DOHH2 (cell line): Measurements from ENCODE around the gene SBF1.

Experiments
- H3F3A ChIP-seq: fragments of 200-600 bp; sonication (generic), shearing (Covaris generic); 2 replicates; pipeline ENCODE4 v1.6.0; 2016; ENCODE audit warnings: antibody characterized with exemption, mild to moderate bottlenecking; ENCODE audit not compliant: control insufficient read depth, insufficient read depth
- H3K27ac ChIP-seq: fragments of 200-600 bp; sonication (generic); 2 replicates; pipeline ENCODE4 v1.5.1; 2014; ENCODE audit warnings: low read depth, mild to moderate bottlenecking, low read length, moderate library complexity
- H3K27me3 ChIP-seq: fragments of 200-600 bp; sonication (generic); 2 replicates; pipeline ENCODE4 v1.6.1; 2014; ENCODE audit warnings: mild to moderate bottlenecking, low read length, mixed read lengths; ENCODE audit not compliant: control insufficient read depth
- H3K36me3 ChIP-seq: fragments of 200-600 bp; sonication (generic); 2 replicates; pipeline ENCODE4 v1.6.1; 2014; ENCODE audit warnings: mild to moderate bottlenecking, low read length, moderate library complexity, mixed read lengths; ENCODE audit not compliant: control insufficient read depth
- H3K4me1 ChIP-seq: fragments of 200-600 bp; sonication (generic); 2 replicates; pipeline ENCODE4 v1.6.1; 2014; ENCODE audit warnings: mild to moderate bottlenecking, low read length, mixed read lengths; ENCODE audit not compliant: control insufficient read depth
- H3K4me2 ChIP-seq: fragments of 200-600 bp; sonication (generic); 2 replicates; pipeline ENCODE4 v1.6.0; 2014; ENCODE audit warnings: mild to moderate bottlenecking, low read length, moderate library complexity
- H3K4me3 ChIP-seq: fragments of 200-600 bp; sonication (generic); 2 replicates; pipeline ENCODE4 v1.5.1; 2014; ENCODE audit warnings: mild to moderate bottlenecking, low read length, mixed read lengths
- H3K79me2 ChIP-seq: fragments of 200-600 bp; sonication (generic); 2 replicates; pipeline ENCODE4 v1.6.1; 2014; ENCODE audit warnings: mild to moderate bottlenecking, low read length, mixed read lengths; ENCODE audit not compliant: control insufficient read depth
- H3K9me2 ChIP-seq: fragments of 200-600 bp; sonication (generic); replicated peaks from 2 replicates; pipeline ENCODE4 v1.6.1; 2014; ENCODE audit warnings: mild to moderate bottlenecking, low read length, mixed read lengths; ENCODE audit not compliant: control insufficient read depth
- H3K9me3 ChIP-seq: fragments of 200-600 bp; sonication (generic); 2 replicates; pipeline ENCODE4 v1.6.1; 2014; ENCODE audit warnings: antibody characterized with exemption, low read length, mixed read lengths; ENCODE audit not compliant: control insufficient read depth, insufficient read depth
- H4K20me1 ChIP-seq: fragments of 200-600 bp; sonication (generic); 2 replicates; pipeline ENCODE4 v1.6.0; 2014; ENCODE audit warnings: low read depth, mild to moderate bottlenecking, antibody characterized with exemption, low read length, moderate library complexity; ENCODE audit not compliant: control insufficient read depth, insufficient read depth
- EZH2phosphoT487 ChIP-seq: fragments of 200-600 bp; sonication (generic); IDR thresholded peaks from 2 replicates; pipeline ENCODE4 v1.6.1; 2017; ENCODE audit warnings: borderline replicate concordance, mild to moderate bottlenecking, antibody characterized with exemption, low read length, moderate library complexity, mixed read lengths
- TF ChIP-seq, protein P1 (sequence below): fragments of 200-600 bp; sonication (generic); IDR thresholded peaks from one replicate; pipeline ENCODE4 v1.5.1; 2014; ENCODE audit warnings: antibody characterized with exemption, mild to moderate bottlenecking, low read depth, low read length; ENCODE audit not compliant: poor library complexity, severe bottlenecking

The SBF1 gene

DNA sequence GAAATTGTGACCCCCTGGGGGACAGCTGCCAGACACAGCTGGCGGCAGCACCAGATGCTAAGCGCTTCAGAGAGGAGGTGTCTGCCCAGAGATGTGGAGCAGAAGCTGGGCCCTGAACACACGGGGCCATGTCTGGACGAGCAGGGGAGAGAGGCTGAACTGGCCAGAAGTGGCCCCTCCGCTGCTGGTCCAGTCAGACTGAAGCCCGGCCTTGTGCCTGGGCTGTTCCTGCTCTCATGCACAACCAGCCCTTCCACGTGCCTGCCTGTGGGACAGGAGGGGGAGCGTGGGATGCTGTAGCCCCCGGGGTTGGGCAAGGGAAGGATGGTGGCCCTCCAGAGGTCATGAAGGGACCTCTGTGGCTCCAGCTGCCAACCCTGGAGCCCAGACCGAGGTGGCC lies 8.3 kb upstream of the SBF1 start:
- H4K20me1 ChIP-seq = no peaks in the 10 kb centered on the region
- H3K9me3 ChIP-seq = no peaks in the 10 kb centered on the region
- H3K4me3 ChIP-seq = no peak overlapping the region
- peaks cover 32% of the 10 kb centered on the region for H3K27me3 ChIP-seq
- H3K9me2 ChIP-seq = no peaks in the 10 kb centered on the region
- peaks cover 23% of the 10 kb centered on the region for H3K4me1 ChIP-seq
- TF ChIP-seq EZH2phosphoT487 = no peak
- TF ChIP-seq, protein P1, sequence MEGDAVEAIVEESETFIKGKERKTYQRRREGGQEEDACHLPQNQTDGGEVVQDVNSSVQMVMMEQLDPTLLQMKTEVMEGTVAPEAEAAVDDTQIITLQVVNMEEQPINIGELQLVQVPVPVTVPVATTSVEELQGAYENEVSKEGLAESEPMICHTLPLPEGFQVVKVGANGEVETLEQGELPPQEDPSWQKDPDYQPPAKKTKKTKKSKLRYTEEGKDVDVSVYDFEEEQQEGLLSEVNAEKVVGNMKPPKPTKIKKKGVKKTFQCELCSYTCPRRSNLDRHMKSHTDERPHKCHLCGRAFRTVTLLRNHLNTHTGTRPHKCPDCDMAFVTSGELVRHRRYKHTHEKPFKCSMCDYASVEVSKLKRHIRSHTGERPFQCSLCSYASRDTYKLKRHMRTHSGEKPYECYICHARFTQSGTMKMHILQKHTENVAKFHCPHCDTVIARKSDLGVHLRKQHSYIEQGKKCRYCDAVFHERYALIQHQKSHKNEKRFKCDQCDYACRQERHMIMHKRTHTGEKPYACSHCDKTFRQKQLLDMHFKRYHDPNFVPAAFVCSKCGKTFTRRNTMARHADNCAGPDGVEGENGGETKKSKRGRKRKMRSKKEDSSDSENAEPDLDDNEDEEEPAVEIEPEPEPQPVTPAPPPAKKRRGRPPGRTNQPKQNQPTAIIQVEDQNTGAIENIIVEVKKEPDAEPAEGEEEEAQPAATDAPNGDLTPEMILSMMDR = no peak
- H3F3A ChIP-seq = no peaks in the 10 kb centered on the region
- no peak overlapping the region for H3K4me2 ChIP-seq
- H3K79me2 ChIP-seq = no peaks in the 10 kb centered on the region
- H3K36me3 ChIP-seq = no peaks in the 10 kb centered on the region
- no peak overlapping the region for H3K27ac ChIP-seq

DNA sequence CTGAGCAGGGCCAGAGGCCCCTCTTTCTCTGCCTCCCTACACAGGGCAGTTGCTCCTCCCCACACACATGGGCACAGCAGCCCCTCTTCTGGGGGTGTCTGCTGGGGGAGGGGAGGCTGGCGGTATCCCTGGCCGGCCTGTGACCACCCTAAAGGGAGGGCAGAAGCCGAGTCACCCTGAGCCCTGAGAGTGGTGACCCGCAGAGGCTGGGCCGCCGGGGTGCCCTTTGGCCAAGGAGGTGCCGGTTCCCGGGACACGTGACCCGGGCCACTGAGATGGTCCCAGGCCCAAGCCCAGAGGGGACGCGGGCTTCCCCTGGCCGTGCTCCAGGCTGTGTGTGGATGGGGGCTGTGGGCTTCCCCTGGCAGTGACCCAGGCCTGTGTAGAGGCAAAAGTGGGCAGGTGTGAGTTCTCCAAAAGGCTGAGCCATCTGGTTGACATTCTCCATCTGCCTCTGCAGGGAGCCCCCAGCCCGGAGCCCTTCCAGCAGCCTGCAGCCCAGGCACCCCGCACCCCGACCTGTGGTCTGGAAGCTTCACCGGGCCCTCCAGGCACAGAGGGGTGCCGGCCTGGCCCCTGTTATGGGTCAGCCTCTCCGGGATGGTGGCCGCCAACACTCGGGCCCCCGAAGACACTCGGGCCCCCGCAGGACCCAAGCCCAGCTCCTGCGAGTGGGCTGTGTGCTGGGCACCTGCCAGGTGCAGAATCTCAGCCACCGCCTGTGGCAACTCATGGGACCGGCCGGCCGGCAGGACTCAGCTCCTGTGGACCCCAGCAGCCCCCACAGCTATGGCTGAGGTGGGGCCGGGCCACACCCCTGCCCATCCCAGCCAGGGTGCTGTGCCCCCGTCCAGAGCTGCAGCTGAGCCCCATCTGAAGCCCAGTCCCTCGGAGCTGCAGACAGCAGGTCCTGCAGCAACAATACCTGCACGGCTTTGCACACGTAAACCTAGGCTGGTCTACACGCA lies 7.6 kb upstream of the SBF1 start:
- Histone ChIP-seq H3K9me2 (no peaks in the 10 kb centered on the region), H3F3A (no peaks in the 10 kb centered on the region), H3K4me3 (peak overlapping the region; percentile 72), H3K27ac (no peak overlapping the region), H3K36me3 (no peaks in the 10 kb centered on the region), H3K4me1 (peaks cover 23% of the 10 kb centered on the region), H3K4me2 (peak overlapping the region; percentile 80), H4K20me1 (no peaks in the 10 kb centered on the region), H3K79me2 (no peaks in the 10 kb centered on the region), H3K9me3 (no peaks in the 10 kb centered on the region), H3K27me3 (peaks cover 32% of the 10 kb centered on the region)
- no peak for TF ChIP-seq EZH2phosphoT487
- TF ChIP-seq, protein P1 = no peak

DNA sequence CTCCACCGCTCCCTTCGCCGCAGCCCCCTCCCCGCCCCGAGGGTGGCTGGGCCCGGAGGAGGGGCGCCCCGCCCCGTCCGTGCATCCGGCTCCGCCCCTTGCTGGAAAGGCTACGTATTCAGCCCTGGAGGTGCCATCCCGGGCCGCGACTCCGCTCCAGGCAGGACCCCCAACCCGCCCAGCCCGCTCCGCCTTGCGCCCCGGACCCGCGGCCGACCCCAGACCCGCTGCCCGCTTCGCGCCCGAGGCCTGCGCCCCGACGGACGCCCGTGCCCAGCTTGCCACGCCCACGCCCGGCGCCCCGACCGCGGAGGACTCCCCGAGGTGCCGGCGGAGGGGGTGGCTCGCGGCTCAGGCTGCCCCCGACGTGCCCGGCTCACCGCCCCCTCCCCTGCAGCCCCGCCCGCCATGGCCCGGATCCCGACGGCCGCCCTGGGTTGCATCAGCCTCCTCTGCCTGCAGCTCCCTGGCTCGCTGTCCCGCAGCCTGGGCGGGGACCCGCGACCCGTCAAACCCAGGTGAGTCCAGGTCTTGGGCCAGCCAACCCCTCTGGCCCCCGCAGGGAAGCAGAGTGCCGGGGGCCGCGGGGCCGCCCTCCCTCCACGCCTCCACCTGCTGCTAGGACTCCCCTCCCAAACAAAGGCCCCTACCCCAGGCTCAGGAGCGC lies 6.7 kb upstream of the SBF1 start, which contains the start of gene ADM2:
ADM2 (plus strand) TSS at position 104 of the 667 bp plus-strand sequence; CDS start at position 409, 305 bp downstream.
- Histone ChIP-seq H3K79me2 (no peaks in the 10 kb centered on the region), H3K36me3 (no peaks in the 10 kb centered on the region)

More for the DNA sequence above, 6.7 kb upstream of the SBF1 start, which contains the start of gene ADM2:
- Histone ChIP-seq H3F3A (no peaks in the 10 kb centered on the region), H3K4me2 (peak within 1 kb of the TSS; percentile 80), H3K27me3 (peaks cover 32% of the 10 kb centered on the region), H3K9me3 (no peaks in the 10 kb centered on the region), H3K4me3 (peak within 1 kb of the TSS; percentile 72), H3K9me2 (no peaks in the 10 kb centered on the region), H4K20me1 (no peaks in the 10 kb centered on the region), H3K4me1 (peaks cover 23% of the 10 kb centered on the region), H3K27ac (no peak within 1 kb of the TSS)
- TF ChIP-seq EZH2phosphoT487 = no peak
- TF ChIP-seq, protein P1 = no peak
